HG03039 (cell line): ENCODE results near the gene CDC123.
"Not testable (repeated sequence)": the region's sequence is repeated elsewhere in the genome, so short reads cannot be mapped to it uniquely, and the experiment has no call there.

Experiments used
- ATAC-seq: cut with Tn5 transposase; IDR thresholded peaks from one replicate; pipeline ENCODE4 v1.9.1; 2021; ENCODE audit warnings: mild to moderate bottlenecking, moderate library complexity; ENCODE audit not compliant: unreplicated experiment

Gene CDC123

GRCh38 chr10:12188656-12189055 is 7.3 kb upstream of the CDC123 start:
- no peak for ATAC-seq

GRCh38 chr10:12189426-12189825 is 6.6 kb upstream of the CDC123 start:
- no peak for ATAC-seq

- no peak for ATAC-seq
These were observed 4.3 kb upstream of the CDC123 start for GRCh38 chr10:12191715-12192114.

GRCh38 chr10:12193193-12193592 is 2.8 kb upstream of the CDC123 start:
- ATAC-seq: no peak

GRCh38 chr10:12194752-12195271 is 1.2 kb upstream of the CDC123 start:
- ATAC-seq: no peak

GRCh38 chr10:12195281-12195602 is 746 bp upstream of the CDC123 start:
- ATAC-seq: no peak

- ATAC-seq: no peak
These were observed 683 bp downstream of the CDC123 start for GRCh38 chr10:12196531-12197211.

GRCh38 chr10:12198156-12198555 is 2.2 kb downstream of the CDC123 start:
- ATAC-seq: no peak

- no peak for ATAC-seq
These were observed 4.9 kb downstream of the CDC123 start for GRCh38 chr10:12200850-12201249.

- ATAC-seq: no peak
These were observed 5.6 kb downstream of the CDC123 start for GRCh38 chr10:12201543-12201942.

GRCh38 chr10:12202226-12202625 is 6.2 kb downstream of the CDC123 start:
- ATAC-seq: no peak

- no peak for ATAC-seq
These were observed 9.1 kb downstream of the CDC123 start for GRCh38 chr10:12205082-12205481.

- no peak for ATAC-seq
These were observed 11.1 kb downstream of the CDC123 start for GRCh38 chr10:12207114-12207513.

GRCh38 chr10:12208460-12208859 is 12.5 kb downstream of the CDC123 start:
- ATAC-seq: no peak

- ATAC-seq: no peak
These were observed 16.5 kb downstream of the CDC123 start for GRCh38 chr10:12212454-12212853.

- no peak for ATAC-seq
These were observed 17.6 kb downstream of the CDC123 start for GRCh38 chr10:12213621-12214020.

GRCh38 chr10:12214093-12214492 is 18.1 kb downstream of the CDC123 start:
- no peak for ATAC-seq

GRCh38 chr10:12214763-12215218 is 18.8 kb downstream of the CDC123 start:
- no peak for ATAC-seq

- no peak for ATAC-seq
These were observed 23.0 kb downstream of the CDC123 start for GRCh38 chr10:12218991-12219390.

- no peak for ATAC-seq
These were observed 25.6 kb downstream of the CDC123 start for GRCh38 chr10:12221323-12222298.

- no peak for ATAC-seq
These were observed 29.5 kb downstream of the CDC123 start for GRCh38 chr10:12225444-12225843.

- not testable (repeated sequence) for ATAC-seq
These were observed 30.4 kb downstream of the CDC123 start for GRCh38 chr10:12226438-12226837.
